A673 (cell line): ENCODE measurements around the gene CACNA2D4. TPM values are rescaled to one million over a fixed set of nuclear protein-coding genes. Genes with fewer than 3 reads are reported as not detected.

ENCODE experiments used
- BruUV-seq: library from RNA; stranded (reverse); fragments of 400-500 nt; replicated peaks from 2 replicates; lab custom pipeline; 2021; lab: Mats Ljungman, UMichigan
- CTCF ChIA-PET: fragments of 300-600 bp; sonication (Branson Sonifier 250); formaldehyde crosslinking; loops from one replicate; lab custom pipeline; 2022; ENCODE audit warnings: antibody characterized with exemption; lab: Charles Lee
- POLR2A ChIA-PET: fragments of 300-600 bp; sonication (Branson Sonifier 250); formaldehyde crosslinking; loops from one replicate; lab custom pipeline; 2022; ENCODE audit warnings: antibody characterized with exemption; ENCODE audit not compliant: low non-redundant PET; lab: Charles Lee
- DNase-seq: peaks from one replicate; pipeline ENCODE4 v3.0.0-alpha.2; 2015; ENCODE audit warnings: low spot score
- H3K27ac ChIP-seq: fragments of 200-600 bp; sonication (generic); 2 replicates; pipeline ENCODE4 v1.5.1; 2016; ENCODE audit warnings: mixed run types, low read depth, mild to moderate bottlenecking, mixed read lengths, antibody characterized with exemption, low read length; ENCODE audit not compliant: poor library complexity, severe bottlenecking
- H3K27me3 ChIP-seq: fragments of 200-600 bp; sonication (generic); replicated peaks from 2 replicates; pipeline ENCODE4 v1.6.1; 2017; ENCODE audit warnings: mixed run types, low read depth, mild to moderate bottlenecking, mixed read lengths, antibody characterized with exemption, low read length; ENCODE audit not compliant: insufficient read depth, poor library complexity
- H3K36me3 ChIP-seq: fragments of 200-600 bp; sonication (generic); 2 replicates; pipeline ENCODE4 v1.6.1; 2016; ENCODE audit warnings: mixed run types, mild to moderate bottlenecking, mixed read lengths, antibody characterized with exemption, low read length; ENCODE audit not compliant: insufficient read depth, poor library complexity, severe bottlenecking
- H3K4me1 ChIP-seq: fragments of 200-600 bp; sonication (generic); 2 replicates; pipeline ENCODE4 v1.6.1; 2017; ENCODE audit warnings: mixed run types, mild to moderate bottlenecking, mixed read lengths, antibody characterized with exemption, low read length; ENCODE audit not compliant: insufficient read depth, poor library complexity, severe bottlenecking
- H3K4me3 ChIP-seq: fragments of 200-600 bp; sonication (generic); 2 replicates; pipeline ENCODE4 v1.5.1; 2016; ENCODE audit warnings: low read depth, mixed run types, mild to moderate bottlenecking, mixed read lengths, low read length; ENCODE audit not compliant: poor library complexity, severe bottlenecking
- H3K9me3 ChIP-seq: fragments of 200-600 bp; sonication (generic); 2 replicates; pipeline ENCODE4 v1.6.1; 2016; ENCODE audit warnings: mixed run types, low read depth, mild to moderate bottlenecking, mixed read lengths, antibody characterized with exemption, low read length; ENCODE audit not compliant: poor library complexity, severe bottlenecking
- EZH2 ChIP-seq: fragments of 200-600 bp; sonication (generic); IDR thresholded peaks from 2 replicates; pipeline ENCODE4 v1.6.1; 2017; ENCODE audit warnings: borderline replicate concordance, low read depth, mild to moderate bottlenecking, mixed read lengths, antibody characterized with exemption, low read length; ENCODE audit not compliant: poor library complexity, severe bottlenecking
- intact Hi-C: fragments of 100-400 bp; cut with micrococcal nuclease; formaldehyde crosslinking; loops from one replicate; pipeline ENCODE4 v1.10.0; 2022; ENCODE audit not compliant: unreplicated experiment
- total RNA-seq: library from RNA; stranded (reverse); gene quantifications from 2 replicates; pipeline ENCODE4 v1.2.3, GENCODE V29; 2021
- TF ChIP-seq, protein P1 (sequence below): fragments of 300-800, 200-600 bp; sonication (generic); conservative IDR thresholded peaks from 2 replicates; pipeline ENCODE4 v1.5.1; 2017; ENCODE audit warnings: low read depth, mild to moderate bottlenecking, antibody characterized with exemption, low read length, moderate library complexity, mixed read lengths

Gene CACNA2D4
- total RNA-seq, 1 experiment from 2014 or later, result 0.41 TPM

GRCh38 chr12:1919284-1919683 is 832 bp upstream of the CACNA2D4 start:
- peak; percentile 10 for DNase-seq
- CTCF ChIA-PET, result no interaction called here

GRCh38 chr12:1918884-1919236 is 408 bp upstream of the CACNA2D4 start:
- CTCF ChIA-PET, result no interaction called here
- H3K4me1 ChIP-seq, result peaks cover 28% of the 10 kb centered on the region

More at GRCh38 chr12:1919284-1919683, 832 bp upstream of the CACNA2D4 start:
- Histone ChIP-seq H3K4me1 (peaks cover 28% of the 10 kb centered on the region), H3K9me3 (no peaks in the 10 kb centered on the region), H3K27me3 (no peaks in the 10 kb centered on the region), H3K27ac (no peak overlapping the region), H3K36me3 (no peaks in the 10 kb centered on the region), H3K4me3 (no peak overlapping the region)
- intact Hi-C loops, result no loop called here
- POLR2A ChIA-PET, result no interaction called here
- TF ChIP-seq, protein P1, sequence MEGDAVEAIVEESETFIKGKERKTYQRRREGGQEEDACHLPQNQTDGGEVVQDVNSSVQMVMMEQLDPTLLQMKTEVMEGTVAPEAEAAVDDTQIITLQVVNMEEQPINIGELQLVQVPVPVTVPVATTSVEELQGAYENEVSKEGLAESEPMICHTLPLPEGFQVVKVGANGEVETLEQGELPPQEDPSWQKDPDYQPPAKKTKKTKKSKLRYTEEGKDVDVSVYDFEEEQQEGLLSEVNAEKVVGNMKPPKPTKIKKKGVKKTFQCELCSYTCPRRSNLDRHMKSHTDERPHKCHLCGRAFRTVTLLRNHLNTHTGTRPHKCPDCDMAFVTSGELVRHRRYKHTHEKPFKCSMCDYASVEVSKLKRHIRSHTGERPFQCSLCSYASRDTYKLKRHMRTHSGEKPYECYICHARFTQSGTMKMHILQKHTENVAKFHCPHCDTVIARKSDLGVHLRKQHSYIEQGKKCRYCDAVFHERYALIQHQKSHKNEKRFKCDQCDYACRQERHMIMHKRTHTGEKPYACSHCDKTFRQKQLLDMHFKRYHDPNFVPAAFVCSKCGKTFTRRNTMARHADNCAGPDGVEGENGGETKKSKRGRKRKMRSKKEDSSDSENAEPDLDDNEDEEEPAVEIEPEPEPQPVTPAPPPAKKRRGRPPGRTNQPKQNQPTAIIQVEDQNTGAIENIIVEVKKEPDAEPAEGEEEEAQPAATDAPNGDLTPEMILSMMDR, result no peak
- TF ChIP-seq EZH2, result no peak
- no TSS peak for BruUV-seq

GRCh38 chr12:1917172-1918070 is 1.0 kb downstream of the CACNA2D4 start:
- Histone ChIP-seq H3K36me3 (no peaks in the 10 kb centered on the region), H3K4me1 (peaks cover 28% of the 10 kb centered on the region), H3K27ac (no peak overlapping the region), H3K9me3 (no peaks in the 10 kb centered on the region), H3K4me3 (no peak overlapping the region), H3K27me3 (no peaks in the 10 kb centered on the region)
- intact Hi-C loops, result no loop called here
- BruUV-seq, result no TSS peak
- no peak for DNase-seq
- ChIA-PET CTCF (no interaction called here), POLR2A (no interaction called here)
- no peak for TF ChIP-seq EZH2
- TF ChIP-seq, protein P1, result no peak

More at GRCh38 chr12:1918884-1919236, 408 bp upstream of the CACNA2D4 start:
- DNase-seq, result no peak
- Histone ChIP-seq H3K36me3 (no peaks in the 10 kb centered on the region), H3K27me3 (no peaks in the 10 kb centered on the region), H3K9me3 (no peaks in the 10 kb centered on the region), H3K27ac (peak overlapping the region; percentile 30), H3K4me3 (no peak overlapping the region)
- POLR2A ChIA-PET, result no interaction called here
- TF ChIP-seq, protein P1, result no peak
- no peak for TF ChIP-seq EZH2
- BruUV-seq, result no TSS peak
- intact Hi-C loops, result no loop called here
